ENCODE data around the gene MRPS16. TPM values are rescaled to one million over a fixed set of nuclear protein-coding genes. Genes with fewer than 3 reads are reported as not detected.
A peak's percentile ranks its signal among the peaks of the same experiment; 100 is the strongest.

Gene MRPS16
- total and polyA plus RNA-seq, 9 of the 15 experiments (the other 6 are each of a cell fraction or from before 2014, with no cell fraction given) = 65.0 to 239 (median 146) TPM

GRCh38 chr10:73246646-73247508 is 5.6 kb downstream of the MRPS16 start, which contains the start of gene DNAJC9 (continued):
- TF ChIP-seq FIP1L1 (IDR thresholded peaks at IDR 0.05; ENCODE audit: low read depth, low read length, poor library complexity, severe bottlenecking) = peak; percentile 99
- TF ChIP-seq ZNF311 (CRISPR knock-in tag; IDR thresholded peaks at IDR 0.05) = no peak
- peak; percentile 43; the same call in 1 of the 2 replicates for TF ChIP-seq GTF2F1 (IDR thresholded peaks at IDR 0.05; ENCODE audit: low read depth, low read length)
- TF ChIP-seq CREB3 (tag; conservative IDR thresholded peaks at IDR 0.05; ENCODE audit: low read depth) = no peak
- TF ChIP-seq ZNF263 (CRISPR knock-in tag; IDR thresholded peaks at IDR 0.05; ENCODE audit: borderline replicate concordance) = peak; percentile 75; the same call in 1 of the 2 replicates
- no peak for TF ChIP-seq MCM7 (IDR thresholded peaks at IDR 0.05)
- TF ChIP-seq ZNF184 (CRISPR knock-in tag; IDR thresholded peaks at IDR 0.05) = no peak
- peak; percentile 84 for TF ChIP-seq MXI1 (IDR thresholded peaks at IDR 0.05; ENCODE audit: low read depth, low read length)
- no peak for TF ChIP-seq MYNN (IDR thresholded peaks at IDR 0.05)
- no peak for TF ChIP-seq MYNN (CRISPR knock-in tag; IDR thresholded peaks at IDR 0.05)
- TF ChIP-seq ETV5 (CRISPR knock-in tag; IDR thresholded peaks at IDR 0.05; ENCODE audit: low read depth) = peak; percentile 84
- TF ChIP-seq NFIC (IDR thresholded peaks at IDR 0.05) = peak; percentile 72
- TF ChIP-seq EP300 (IDR thresholded peaks at IDR 0.05; ENCODE audit: low read length) = peak; percentile 46
- TF ChIP-seq NR3C1 (CRISPR knock-in tag; IDR thresholded peaks at IDR 0.05) = no peak
- peak; percentile 65; the same call in 1 of the 2 replicates for TF ChIP-seq PREB (CRISPR knock-in tag; IDR thresholded peaks at IDR 0.05)
- TF ChIP-seq E2F8 (IDR thresholded peaks at IDR 0.05; ENCODE audit: low read depth, partially characterized antibody) = peak; percentile 94
- no peak for TF ChIP-seq MTA2 (IDR thresholded peaks at IDR 0.05; ENCODE audit: low read depth)
- TF ChIP-seq TAF7 (tag; IDR thresholded peaks at IDR 0.05) = peak; percentile 69
- no peak for TF ChIP-seq ADNP (tag; IDR thresholded peaks at IDR 0.05)
- TF ChIP-seq RFX1 (IDR thresholded peaks at IDR 0.05) = no peak
- no peak for TF ChIP-seq SRSF7 (optimal IDR thresholded peaks at IDR 0.05; ENCODE audit: low read depth, low read length)
- no peak for TF ChIP-seq BDP1 (IDR thresholded peaks at IDR 0.05; ENCODE audit: insufficient read depth, insufficient read length)
- TF ChIP-seq SUPT5H (IDR thresholded peaks at IDR 0.05) = peak; percentile 98
- TF ChIP-seq RBM14 (IDR thresholded peaks at IDR 0.05; ENCODE audit: borderline replicate concordance, insufficient read depth, low read depth, low read length) = no peak
- TF ChIP-seq NUFIP1 (IDR thresholded peaks at IDR 0.05; ENCODE audit: partially characterized antibody) = no peak
- no peak for TF ChIP-seq MYBL2 (IDR thresholded peaks at IDR 0.05; ENCODE audit: low read depth)
- TF ChIP-seq MYBL2 (CRISPR knock-in tag; IDR thresholded peaks at IDR 0.05; ENCODE audit: borderline replicate concordance) = no peak
